Gastroesophageal sphincter (tissue), 3 donors: ENCODE results near the gene SH2D5.

ENCODE experiments used
- CTCF ChIP-seq, 4 experiments: fragments of 200-600 bp in 2 of 4; fragments of 450-650 bp in 2 of 4; sonication (generic) in 1 of 4; IDR thresholded peaks; one replicate each; pipeline ENCODE4 v1.5.1; 2017 to 2019; ENCODE audit warnings: antibody characterized with exemption in 4 of 4, mild to moderate bottlenecking in 2 of 4, moderate library complexity in 2 of 4
- EP300 ChIP-seq: sonication (generic); formaldehyde crosslinking; IDR thresholded peaks from one replicate; pipeline ENCODE4 v1.6.1; 2017; ENCODE audit warnings: antibody characterized with exemption, mild to moderate bottlenecking
- POLR2AphosphoS5 ChIP-seq: sonication (generic); formaldehyde crosslinking; IDR thresholded peaks from one replicate; pipeline ENCODE4 v1.6.1; 2017; ENCODE audit warnings: antibody characterized with exemption

- TF ChIP-seq CTCF (IDR thresholded peaks at IDR 0.05): no peak
- TF ChIP-seq POLR2AphosphoS5: no peak
- no peak for TF ChIP-seq EP300
Measured at GRCh38 chr1:20723537-20724363, 8.8 kb downstream of the SH2D5 start.
